Rectal smooth muscle tissue (tissue), 1 donor: ENCODE measurements around the gene CASP3.
"Not testable (repeated sequence)": the region's sequence is repeated elsewhere in the genome, so short reads cannot be mapped to it uniquely, and the experiment has no call there.

Experiments used
- H3K27ac ChIP-seq: one replicate; pipeline ENCODE4 v1.7.0; 2013; ENCODE audit warnings: low read depth, low read length, inconsistent platforms
- H3K27me3 ChIP-seq: one replicate; pipeline ENCODE4 v1.7.0; 2013; ENCODE audit warnings: low read length; ENCODE audit not compliant: control insufficient read depth, insufficient read depth
- H3K36me3 ChIP-seq: one replicate; pipeline ENCODE4 v1.7.0; 2013; ENCODE audit warnings: low read length; ENCODE audit not compliant: control insufficient read depth, insufficient read depth
- H3K4me1 ChIP-seq: one replicate; pipeline ENCODE4 v1.7.0; 2013; ENCODE audit warnings: low read length; ENCODE audit not compliant: control insufficient read depth, insufficient read depth
- H3K4me3 ChIP-seq: one replicate; pipeline ENCODE4 v1.7.0; 2013; ENCODE audit warnings: low read length
- H3K9ac ChIP-seq: one replicate; pipeline ENCODE4 v1.7.0; 2013; ENCODE audit warnings: low read length

The CASP3 gene

DNA sequence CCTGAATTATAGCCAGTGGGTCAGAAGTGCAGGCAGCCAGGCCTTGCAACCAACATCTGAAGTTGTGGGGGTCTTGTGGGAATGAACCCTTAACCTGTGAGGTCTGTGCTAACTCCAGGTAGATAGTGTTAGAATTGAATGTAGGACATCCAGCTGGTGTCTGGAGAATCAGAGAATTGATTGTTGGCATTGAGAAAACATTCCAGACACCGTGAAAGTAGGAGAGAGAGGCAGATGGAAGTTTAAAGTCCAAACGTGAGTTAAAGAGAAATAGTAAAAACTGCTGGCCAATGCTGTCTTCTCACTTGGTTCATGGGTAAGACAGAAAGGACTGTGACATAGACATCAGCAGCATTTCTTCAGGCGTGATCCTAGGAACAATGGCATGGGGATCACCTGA is 27.7 kb downstream of the CASP3 start:
- H3K4me1 ChIP-seq, result no peaks in the 10 kb centered on the region
- no peaks in the 10 kb centered on the region for H3K36me3 ChIP-seq
- H3K27me3 ChIP-seq, result no peaks in the 10 kb centered on the region
- H3K9ac ChIP-seq, result no peak overlapping the region
- H3K4me3 ChIP-seq, result no peak overlapping the region
- no peak overlapping the region for H3K27ac ChIP-seq

DNA sequence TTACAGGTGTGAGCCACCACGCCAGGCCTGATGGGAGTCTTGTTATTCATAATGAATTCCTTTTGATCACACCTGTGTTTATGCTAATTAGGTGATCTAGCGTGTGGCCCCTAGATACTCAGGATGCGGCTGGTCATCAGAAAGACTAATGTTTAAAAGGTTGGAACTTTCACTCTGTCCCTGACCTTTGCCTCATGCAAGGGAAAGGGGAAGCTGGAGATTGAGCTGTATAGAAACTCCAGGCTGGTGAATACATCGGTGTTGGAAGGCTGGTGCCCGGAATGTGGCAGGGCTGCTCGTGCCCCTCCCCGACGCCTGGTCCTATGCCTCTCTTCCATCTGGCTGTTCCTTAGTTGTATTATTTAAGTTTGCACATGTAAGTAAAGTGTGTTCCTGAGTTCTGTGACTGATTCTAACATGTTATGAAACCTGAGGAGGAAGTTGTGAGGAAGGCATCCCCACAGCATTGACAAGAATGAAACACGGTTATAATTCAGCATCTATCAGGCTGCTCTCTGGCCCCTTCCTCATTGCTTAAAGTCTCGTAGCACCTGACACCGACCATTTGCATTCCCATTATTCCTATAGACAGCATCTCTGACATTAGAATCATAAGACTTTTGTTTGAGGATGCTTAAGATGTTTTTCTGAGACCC is 28.9 kb downstream of the CASP3 start:
- H3K9ac ChIP-seq, result no peak overlapping the region
- no peak overlapping the region for H3K4me3 ChIP-seq
- no peaks in the 10 kb centered on the region for H3K27me3 ChIP-seq
- no peaks in the 10 kb centered on the region for H3K36me3 ChIP-seq
- H3K4me1 ChIP-seq, result no peaks in the 10 kb centered on the region
- H3K27ac ChIP-seq, result no peak overlapping the region

- H3K27ac ChIP-seq, result no peak overlapping the region
- no peaks in the 10 kb centered on the region for H3K27me3 ChIP-seq
- H3K4me1 ChIP-seq, result no peaks in the 10 kb centered on the region
- no peaks in the 10 kb centered on the region for H3K36me3 ChIP-seq
- no peak overlapping the region for H3K4me3 ChIP-seq
- no peak overlapping the region for H3K9ac ChIP-seq
These were observed 31.5 kb downstream of the CASP3 start for GRCh38 chr4:184617600-184618196.

- Histone ChIP-seq H3K27me3 (no peaks in the 10 kb centered on the region), H3K36me3 (no peaks in the 10 kb centered on the region), H3K27ac (no peak overlapping the region), H3K4me1 (no peaks in the 10 kb centered on the region), H3K4me3 (no peak overlapping the region), H3K9ac (no peak overlapping the region)
These were observed 32.4 kb downstream of the CASP3 start for GRCh38 chr4:184616633-184617551.

DNA sequence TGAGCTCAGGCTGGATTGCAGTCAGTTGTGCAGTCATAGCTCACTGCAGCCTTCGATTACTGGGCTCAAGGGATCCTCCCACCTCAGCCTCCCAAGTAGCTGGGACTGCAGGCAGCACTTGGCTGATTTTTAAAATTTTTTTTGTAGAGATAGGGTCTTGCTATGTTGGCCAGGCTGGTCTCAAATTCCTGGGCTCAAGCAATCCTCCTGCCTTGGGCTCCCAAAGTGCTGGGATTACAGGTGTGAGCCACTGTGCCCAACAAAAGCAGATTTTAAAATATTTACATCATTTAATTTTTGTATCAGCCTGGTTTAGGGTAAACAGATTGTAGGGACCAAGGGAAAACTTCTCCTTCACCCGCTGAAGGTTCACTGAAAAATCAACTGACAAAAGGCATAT is 33.1 kb downstream of the CASP3 start:
- not testable (repeated sequence) for H3K36me3 ChIP-seq, H3K4me3 ChIP-seq, H3K27me3 ChIP-seq, H3K4me1 ChIP-seq, H3K9ac ChIP-seq, H3K27ac ChIP-seq

GRCh38 chr4:184614509-184614908 is 34.7 kb downstream of the CASP3 start:
- no peaks in the 10 kb centered on the region for H3K4me1 ChIP-seq
- H3K27ac ChIP-seq, result no peak overlapping the region
- H3K4me3 ChIP-seq, result no peak overlapping the region

DNA sequence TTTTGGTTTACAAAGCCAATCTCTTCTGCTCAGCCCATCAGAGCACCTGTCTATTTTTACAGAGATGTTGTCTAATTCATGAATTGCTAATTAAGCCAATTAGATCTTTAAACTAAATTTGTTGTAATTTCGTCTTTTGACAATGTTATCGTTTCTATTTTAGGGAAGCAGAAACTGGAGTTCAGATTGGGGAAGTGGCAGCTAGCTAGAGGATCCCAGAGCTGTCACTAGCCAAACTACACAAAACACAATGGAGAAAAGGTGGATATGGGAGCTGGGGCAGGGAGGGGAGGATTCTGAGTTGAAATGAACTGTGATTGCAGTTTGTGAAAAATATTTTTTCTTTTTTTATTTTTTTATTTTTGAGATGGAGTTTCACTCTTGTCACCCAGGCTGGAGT is 35.8 kb downstream of the CASP3 start:
- H3K4me3 ChIP-seq, result no peak overlapping the region
- no peak overlapping the region for H3K9ac ChIP-seq
- no peaks in the 10 kb centered on the region for H3K36me3 ChIP-seq
- H3K27me3 ChIP-seq, result no peaks in the 10 kb centered on the region
- no peaks in the 10 kb centered on the region for H3K4me1 ChIP-seq
- H3K27ac ChIP-seq, result no peak overlapping the region

More at GRCh38 chr4:184614509-184614908, 34.7 kb downstream of the CASP3 start:
- no peak overlapping the region for H3K9ac ChIP-seq
- H3K27me3 ChIP-seq, result no peaks in the 10 kb centered on the region
- no peaks in the 10 kb centered on the region for H3K36me3 ChIP-seq

DNA sequence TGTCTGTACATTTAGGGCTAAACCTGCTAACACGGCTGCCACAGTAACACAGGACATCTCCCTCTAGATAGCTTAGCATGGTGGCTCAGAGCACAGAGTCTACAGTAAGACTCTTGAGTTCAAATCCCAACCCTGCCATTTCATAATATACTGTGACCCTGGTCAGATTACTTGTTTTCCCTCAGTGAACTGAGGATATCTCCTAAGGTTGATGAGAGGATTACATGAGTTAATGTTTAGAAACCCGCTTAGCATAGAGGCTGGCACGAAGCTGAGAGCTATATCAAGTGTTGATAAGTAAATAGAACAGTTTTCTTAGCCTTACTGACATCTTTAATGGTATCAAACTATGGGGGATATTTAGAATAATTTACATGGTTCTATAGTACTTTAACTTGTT is 37.2 kb downstream of the CASP3 start:
- Histone ChIP-seq H3K4me1 (no peaks in the 10 kb centered on the region), H3K4me3 (no peak overlapping the region), H3K36me3 (no peaks in the 10 kb centered on the region), H3K9ac (no peak overlapping the region), H3K27ac (no peak overlapping the region), H3K27me3 (no peaks in the 10 kb centered on the region)

GRCh38 chr4:184607429-184607828 is 41.8 kb downstream of the CASP3 start:
- H3K27ac ChIP-seq, H3K36me3 ChIP-seq, H3K4me3 ChIP-seq, H3K9ac ChIP-seq, H3K27me3 ChIP-seq, H3K4me1 ChIP-seq: not testable (repeated sequence)

- H3K36me3 ChIP-seq, H3K27me3 ChIP-seq, H3K9ac ChIP-seq, H3K27ac ChIP-seq, H3K4me1 ChIP-seq, H3K4me3 ChIP-seq: not testable (repeated sequence)
These were observed 46.4 kb downstream of the CASP3 start for GRCh38 chr4:184602857-184603256.

DNA sequence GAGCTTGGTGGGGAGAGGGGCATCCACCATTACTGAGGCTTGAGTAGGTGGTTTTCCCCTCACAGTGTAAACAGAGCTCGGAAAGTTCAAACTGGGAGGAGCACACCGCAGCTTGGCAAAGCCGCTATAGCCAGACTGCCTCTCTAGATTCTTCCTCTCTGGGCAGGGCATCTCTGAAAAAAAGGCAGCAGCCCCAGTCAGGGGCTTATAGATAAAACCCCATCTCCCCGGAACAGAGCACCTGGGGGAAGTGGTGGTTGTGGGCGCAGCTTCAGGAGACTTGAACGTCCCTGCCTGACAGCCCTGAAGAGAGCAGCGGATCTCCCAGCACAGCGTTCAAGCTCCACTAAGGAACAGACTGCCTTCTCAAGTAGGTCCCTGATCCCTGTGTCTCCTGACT is 48.3 kb downstream of the CASP3 start:
- H3K9ac ChIP-seq, H3K27ac ChIP-seq, H3K27me3 ChIP-seq, H3K4me3 ChIP-seq, H3K4me1 ChIP-seq, H3K36me3 ChIP-seq: not testable (repeated sequence)

DNA sequence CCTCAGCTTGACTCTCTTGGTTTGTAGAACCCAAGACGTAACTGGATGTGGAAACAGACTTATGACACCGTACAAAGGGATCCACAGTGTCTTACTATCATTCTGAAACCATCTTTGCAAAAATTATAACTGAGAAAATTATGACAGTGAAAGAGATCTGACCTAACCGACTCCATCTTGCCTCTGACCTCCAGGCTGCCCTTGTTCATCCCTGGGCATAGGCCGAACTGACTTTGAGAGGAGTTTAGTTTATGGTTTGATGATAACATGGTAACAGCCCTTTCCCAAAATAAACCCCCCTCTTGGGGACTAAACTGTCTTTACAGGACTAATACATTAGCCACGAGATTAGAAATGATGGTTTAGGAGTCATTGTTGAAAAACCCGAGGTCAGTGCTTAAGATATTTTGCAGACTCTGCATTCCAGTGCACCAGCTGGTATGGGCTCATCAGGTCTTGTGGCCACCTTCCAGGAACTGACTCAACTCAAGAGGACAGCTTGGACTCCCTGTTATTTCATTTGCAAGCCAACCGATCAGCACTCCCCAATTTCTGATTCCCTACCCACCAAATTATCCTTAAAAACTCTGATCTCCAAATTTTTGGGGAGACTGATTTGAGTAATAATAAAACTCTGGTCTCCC is 49.6 kb downstream of the CASP3 start:
- Histone ChIP-seq H3K27me3 (no peaks in the 10 kb centered on the region), H3K27ac (no peak overlapping the region), H3K9ac (no peak overlapping the region), H3K4me3 (no peak overlapping the region), H3K36me3 (no peaks in the 10 kb centered on the region), H3K4me1 (no peaks in the 10 kb centered on the region)
